Vagina (tissue), 2 donors: ENCODE measurements around the gene KIF22. TPM values are rescaled to one million over a fixed set of nuclear protein-coding genes. Genes with fewer than 3 reads are reported as not detected.
"Not testable (repeated sequence)": the region's sequence is repeated elsewhere in the genome, so short reads cannot be mapped to it uniquely, and the experiment has no call there.

ENCODE experiments used
- DNase-seq, 2 donors: peaks; one replicate each; pipeline ENCODE4 v3.0.0-alpha.2; 2017; ENCODE audit errors: extremely low spot score in 2 of 2
- H3K27ac ChIP-seq: fragments of 200-600 bp; sonication (generic); one replicate; pipeline ENCODE4 v1.5.1; 2019
- H3K27me3 ChIP-seq: fragments of 200-600 bp; sonication (generic); one replicate; pipeline ENCODE4 v1.5.1; 2019
- H3K36me3 ChIP-seq, 2 donors: fragments of 200-600 bp; sonication (generic); one replicate each; pipeline ENCODE4 v1.5.1; 2017 to 2019
- H3K4me1 ChIP-seq: fragments of 200-600 bp; sonication (generic); one replicate; pipeline ENCODE4 v1.5.1; 2019
- H3K4me3 ChIP-seq, 2 donors: fragments of 200-600 bp; sonication (generic); 1 replicate in 1 of 2; 2 replicates in 1 of 2; pipeline ENCODE4 v1.5.1; 2016 to 2019
- H3K9me3 ChIP-seq: fragments of 200-600 bp; sonication (generic); one replicate; pipeline ENCODE4 v1.5.1; 2019
- CTCF ChIP-seq, 3 experiments: fragments of 450-650 bp in 2 of 3; fragments of 200-600 bp in 1 of 3; sonication (generic) in 1 of 3; IDR thresholded peaks; one replicate each; pipeline ENCODE4 v1.5.1; 2017 to 2019; ENCODE audit warnings: antibody characterized with exemption in 3 of 3, mild to moderate bottlenecking in 2 of 3, moderate library complexity in 2 of 3
- POLR2A ChIP-seq, 2 donors: fragments of 450-650 bp; IDR thresholded peaks; one replicate each; pipeline ENCODE4 v1.6.1; 2017; ENCODE audit warnings: antibody characterized with exemption in 2 of 2, mild to moderate bottlenecking in 2 of 2, moderate library complexity in 2 of 2
- POLR2AphosphoS5 ChIP-seq, 2 donors: sonication (generic); formaldehyde crosslinking; IDR thresholded peaks; one replicate each; pipeline ENCODE4 v1.9.0; 2017; ENCODE audit warnings: antibody characterized with exemption in 2 of 2, mild to moderate bottlenecking in 2 of 2, low read depth in 1 of 2; ENCODE audit not compliant: insufficient read depth in 1 of 2
- intact Hi-C: fragments of 100-400 bp; cut with DNase I; formaldehyde crosslinking; loops from one replicate; pipeline ENCODE4 v1.15.1; 2023
- total RNA-seq: library from RNA; depleted of rRNA; stranded (reverse); fragments of >200 nt; gene quantifications from one replicate; pipeline ENCODE4 v1.2.3, GENCODE V29; 2016

Gene KIF22
- total RNA-seq, 1 donor from 2014 or later = 18.9 TPM

DNA sequence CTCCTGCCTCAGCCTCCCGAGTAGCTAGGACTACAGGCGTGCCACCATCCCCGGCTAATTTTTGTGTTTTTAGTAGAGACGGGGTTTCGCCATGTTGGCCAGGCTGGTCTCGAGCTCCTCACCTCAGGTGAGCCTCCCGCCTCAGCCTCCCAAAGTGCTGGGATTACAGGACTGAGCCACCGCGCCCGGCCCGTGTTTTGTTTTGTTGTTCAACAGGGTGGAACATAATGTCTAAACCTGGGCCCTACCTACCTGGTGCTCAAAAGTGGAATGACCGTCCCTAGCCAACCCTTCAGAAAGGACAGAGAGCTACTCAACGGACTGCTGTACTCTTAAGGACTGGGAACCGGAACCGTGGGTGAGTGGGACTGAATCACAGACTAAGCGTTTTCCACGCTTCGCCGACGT, 772 bp upstream of the KIF22 start:
- peaks cover 34% of the 10 kb centered on the region for H3K4me1 ChIP-seq
- no peak for DNase-seq
- H3K36me3 ChIP-seq = no peaks in the 10 kb centered on the region
- intact Hi-C loops = no loop called here
- H3K9me3 ChIP-seq = no peaks in the 10 kb centered on the region
- H3K27ac ChIP-seq = peak overlapping the region; percentile 91
- no peaks in the 10 kb centered on the region for H3K27me3 ChIP-seq
- TF ChIP-seq CTCF (IDR thresholded peaks at IDR 0.05) (no peak), POLR2AphosphoS5 (IDR thresholded peaks at IDR 0.05; ENCODE audit: insufficient read depth in 1 of 2, low read depth in 1 of 2) (no peak), POLR2A (IDR thresholded peaks at IDR 0.05) (no peak)
- H3K4me3 ChIP-seq = peak overlapping the region; percentile 69

DNA sequence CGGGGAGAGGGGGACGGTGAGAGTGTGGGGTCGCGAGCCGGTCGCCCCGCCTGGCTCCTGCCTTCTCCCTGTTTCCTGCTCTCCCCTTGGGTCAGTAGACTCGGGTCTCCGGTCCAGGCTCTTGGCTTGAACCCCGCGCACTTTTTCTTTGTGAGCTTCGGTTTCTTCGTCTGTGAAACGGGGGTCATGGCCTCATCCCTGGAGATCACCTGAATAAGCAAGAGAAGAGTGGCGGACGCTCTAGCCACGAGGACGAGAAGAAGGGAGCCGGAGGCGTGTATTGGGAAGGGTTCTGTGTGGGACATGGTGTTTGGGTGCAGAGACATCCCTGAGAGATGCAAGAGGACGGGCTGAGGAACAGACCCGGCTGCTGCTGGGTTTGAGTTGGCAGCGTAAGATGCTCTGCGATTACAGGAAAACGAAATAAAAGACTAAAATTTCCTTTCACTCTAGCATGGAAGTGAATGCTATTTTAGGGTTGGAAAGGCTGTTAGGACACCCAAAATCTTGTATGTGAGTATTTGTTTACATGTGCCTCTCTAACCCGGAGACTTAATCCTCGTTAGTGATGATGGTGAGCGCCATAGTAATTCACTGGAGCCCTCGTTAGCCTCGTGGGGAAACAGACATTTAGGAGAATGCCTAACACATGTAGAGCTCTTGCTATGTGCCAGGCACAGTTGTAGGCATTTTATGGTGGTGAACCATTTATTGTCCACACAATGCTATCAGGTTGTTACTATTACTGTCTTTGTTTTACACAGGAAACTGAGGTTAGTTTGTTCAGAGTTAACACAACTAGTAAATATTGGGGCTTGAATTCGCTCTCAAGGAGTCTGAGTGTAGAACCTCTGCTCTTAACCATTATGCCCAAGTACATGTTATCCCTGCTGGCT, 646 bp downstream of the KIF22 start:
- H3K9me3 ChIP-seq = no peaks in the 10 kb centered on the region
- H3K4me1 ChIP-seq = peaks cover 25% of the 10 kb centered on the region
- peak overlapping the region; percentile 69 for H3K4me3 ChIP-seq
- H3K36me3 ChIP-seq = no peaks in the 10 kb centered on the region
- no peak for DNase-seq
- peak overlapping the region; percentile 91 for H3K27ac ChIP-seq
- TF ChIP-seq POLR2A (IDR thresholded peaks at IDR 0.05) = no peak
- TF ChIP-seq POLR2AphosphoS5 (IDR thresholded peaks at IDR 0.05; ENCODE audit: insufficient read depth in 1 of 2, low read depth in 1 of 2) = no peak
- TF ChIP-seq CTCF (IDR thresholded peaks at IDR 0.05) = no peak
- intact Hi-C loops = no loop called here
- no peaks in the 10 kb centered on the region for H3K27me3 ChIP-seq

GRCh38 chr16:29791845-29792807, 1.6 kb downstream of the KIF22 start:
- no peak for TF ChIP-seq CTCF (IDR thresholded peaks at IDR 0.05)
- no peak for TF ChIP-seq POLR2A (IDR thresholded peaks at IDR 0.05)
- TF ChIP-seq POLR2AphosphoS5 (IDR thresholded peaks at IDR 0.05; ENCODE audit: insufficient read depth in 1 of 2, low read depth in 1 of 2) = no peak
- no peak for DNase-seq
- Histone ChIP-seq H3K4me3 (peak overlapping the region in 1 of 2 donors; percentile 69), H3K36me3 (peaks cover 0 to 6% of the 10 kb centered on the region in 2 donors), H3K27me3 (no peaks in the 10 kb centered on the region), H3K9me3 (no peaks in the 10 kb centered on the region), H3K27ac (no peak overlapping the region), H3K4me1 (peaks cover 25% of the 10 kb centered on the region)
- intact Hi-C loops = no loop called here

- intact Hi-C loops = not testable (repeated sequence)
These were observed 2.6 kb downstream of the KIF22 start for GRCh38 chr16:29793153-29793552.

GRCh38 chr16:29794231-29794710, 3.7 kb downstream of the KIF22 start:
- H3K27me3 ChIP-seq = no peaks in the 10 kb centered on the region
- peaks cover 25% of the 10 kb centered on the region for H3K4me1 ChIP-seq
- no peaks in the 10 kb centered on the region for H3K9me3 ChIP-seq
- no peak for DNase-seq
- H3K27ac ChIP-seq = no peak overlapping the region
- H3K36me3 ChIP-seq = peaks cover 0 to 25% of the 10 kb centered on the region in 2 donors
- intact Hi-C loops = no loop called here
- no peak for TF ChIP-seq CTCF (IDR thresholded peaks at IDR 0.05)
- TF ChIP-seq POLR2AphosphoS5 (IDR thresholded peaks at IDR 0.05; ENCODE audit: insufficient read depth in 1 of 2, low read depth in 1 of 2) = no peak
- no peak for TF ChIP-seq POLR2A (IDR thresholded peaks at IDR 0.05)
- H3K4me3 ChIP-seq = no peak overlapping the region

More at GRCh38 chr16:29793153-29793552, 2.6 kb downstream of the KIF22 start:
- not testable (repeated sequence) for H3K27me3 ChIP-seq, H3K4me3 ChIP-seq, H3K27ac ChIP-seq, DNase-seq, H3K9me3 ChIP-seq
- Histone ChIP-seq H3K4me1 (peaks cover 25% of the 10 kb centered on the region), H3K36me3 (peaks cover 0 to 14% of the 10 kb centered on the region in 2 donors)
